GM12878 (cell line): Measurements from ENCODE around the gene UAP1L1. TPM values are rescaled to one million over a fixed set of nuclear protein-coding genes. Genes with fewer than 3 reads are reported as not detected.

Experiments used
- ATAC-seq: fragments of 200-7000 bp; cut with Tn5 transposase; 3 replicates; pipeline ENCODE4 v1.9.1; 2020; ENCODE audit warnings: mild to moderate bottlenecking, moderate library complexity
- BruUV-seq: library from RNA; stranded (reverse); fragments of 400-500 nt; replicated peaks from 2 replicates; lab custom pipeline; 2021; lab: Mats Ljungman, UMichigan
- CTCF ChIA-PET: fragments of 300-600 bp; sonication (Branson Sonifier 250); formaldehyde crosslinking; extraction: SDS; loops from one replicate; lab custom pipeline; 2021; ENCODE audit warnings: inconsistent platforms; lab: Yijun Ruan, JAX
- POLR2A ChIA-PET: fragments of 350-600 bp; formaldehyde crosslinking; extraction: SDS; loops from one replicate; lab custom pipeline; 2021; ENCODE audit warnings: inconsistent platforms; lab: Charles Lee
- RAD21 ChIA-PET: fragments of 300-600 bp; sonication (Branson Sonifier 250); formaldehyde crosslinking; loops from one replicate; lab custom pipeline; 2023; ENCODE audit warnings: antibody characterized with exemption; ENCODE audit not compliant: unreplicated experiment; lab: Charles Lee
- SMC1A ChIA-PET: fragments of 300-600 bp; sonication (Branson Sonifier 250); formaldehyde crosslinking; loops from one replicate; lab custom pipeline; 2023; ENCODE audit not compliant: unreplicated experiment, uncharacterized antibody; lab: Charles Lee
- DNase-seq: peaks from one replicate; pipeline ENCODE4 v3.0.0-alpha.2; 2011; ENCODE audit warnings: low read depth, low spot score
- FAIRE-seq: peaks from 3 replicates; lab custom pipeline; 2011; peaks lifted over from hg19 to GRCh38; lab: Jason Lieb, UNC
- H2AFZ ChIP-seq: 2 replicates; pipeline ENCODE4 v1.6.0; 2011; ENCODE audit warnings: low read depth, low read length, control low read depth; ENCODE audit not compliant: control insufficient read depth
- H3K27ac ChIP-seq: 2 replicates; pipeline ENCODE4 v1.5.1; 2011; ENCODE audit warnings: control low read depth; ENCODE audit not compliant: control insufficient read depth, insufficient read depth
- H3K27me3 ChIP-seq, 2 experiments: replicated peaks in 1 of 2; 2 replicates each; pipeline versions ENCODE4 v1.6.0 to v1.6.1; 2011; ENCODE audit warnings: low read length in 1 of 2; ENCODE audit not compliant: control insufficient read depth in 2 of 2, insufficient read depth in 2 of 2
- H3K36me3 ChIP-seq, 2 experiments: 2 replicates each; pipeline ENCODE4 v1.5.1; 2011; ENCODE audit warnings: low read length in 1 of 2; ENCODE audit not compliant: control insufficient read depth in 2 of 2, insufficient read depth in 2 of 2
- H3K4me1 ChIP-seq: 2 replicates; pipeline ENCODE4 v1.6.1; 2011; ENCODE audit warnings: mild to moderate bottlenecking, low read length, moderate library complexity, mixed read lengths; ENCODE audit not compliant: control insufficient read depth, insufficient read depth
- H3K4me2 ChIP-seq: 2 replicates; pipeline ENCODE4 v1.6.0; 2011; ENCODE audit warnings: control low read depth; ENCODE audit not compliant: control insufficient read depth, insufficient read depth
- H3K4me3 ChIP-seq: fragments of 200-600 bp; sonication (generic); 2 replicates; pipeline ENCODE4 v1.5.1; 2016
- H3K79me2 ChIP-seq: 2 replicates; pipeline ENCODE4 v1.6.0; 2011; ENCODE audit warnings: low read length; ENCODE audit not compliant: control insufficient read depth, insufficient read depth
- H3K9ac ChIP-seq: 2 replicates; pipeline ENCODE4 v1.8.0; 2011; ENCODE audit warnings: low read length, control low read depth, mixed read lengths; ENCODE audit not compliant: control insufficient read depth, insufficient read depth
- H3K9me3 ChIP-seq: replicated peaks from 3 replicates; pipeline ENCODE4 v1.5.1; 2011; ENCODE audit warnings: mild to moderate bottlenecking, low read length; ENCODE audit not compliant: control insufficient read depth, insufficient read depth
- H4K20me1 ChIP-seq: 2 replicates; pipeline ENCODE4 v1.6.0; 2011; ENCODE audit not compliant: control insufficient read depth, insufficient read depth
- BACH1 ChIP-seq: fragments of 450-650 bp; IDR thresholded peaks from 2 replicates; pipeline ENCODE4 v1.6.1; 2017; ENCODE audit warnings: mild to moderate bottlenecking, borderline replicate concordance
- DPF2 ChIP-seq: fragments of 450-650 bp; IDR thresholded peaks from 2 replicates; pipeline ENCODE4 v1.6.1; 2017; ENCODE audit warnings: mild to moderate bottlenecking
- GATAD2B ChIP-seq: fragments of 450-650 bp; conservative IDR thresholded peaks from 2 replicates; pipeline ENCODE4 v1.6.1; 2017; ENCODE audit warnings: low read depth, mild to moderate bottlenecking, moderate library complexity
- KAT2A ChIP-seq: conservative IDR thresholded peaks from 2 replicates; pipeline ENCODE4 v1.6.1; 2011; ENCODE audit warnings: low read depth, low read length; ENCODE audit not compliant: control insufficient read depth
- NR2F1 ChIP-seq: fragments of 450-650 bp; conservative IDR thresholded peaks from 2 replicates; pipeline ENCODE4 v1.6.1; 2017; ENCODE audit warnings: mild to moderate bottlenecking
- ZNF274 ChIP-seq: IDR thresholded peaks from one replicate; pipeline ENCODE4 v1.8.0; 2011; ENCODE audit not compliant: insufficient read length, insufficient read depth
- WGBS: methylation state at CpG from one replicate; pipeline ENCODE4 v1.1.6; 2016; ENCODE audit warnings: low lambda C conversion rate; ENCODE audit not compliant: insufficient replicate concordance, insufficient coverage; ENCODE audit errors: missing lambda C conversion rate; 5-methylcytosine and 5-hydroxymethylcytosine counted together
- in situ Hi-C: fragments of 300-500 bp; cut with MboI; formaldehyde crosslinking; loops from 9 replicates; pipeline ENCODE4 v1.14.3; 2018; ENCODE audit warnings: mixed read lengths
- intact Hi-C: fragments of 100-400 bp; cut with micrococcal nuclease; formaldehyde crosslinking; loops from one replicate; pipeline ENCODE4 v1.14.2; 2022; ENCODE audit not compliant: unreplicated experiment
- polyA plus RNA-seq, 11 experiments: library from polyadenylated mRNA; depleted of rRNA in 4 of 11; unstranded in 6 of 11; stranded (reverse) in 5 of 11; fragments of >200 nt; fragmentation: Nextera tagmentation in 4 of 11; fragmentation: Illumina TruSeq in 1 of 11; extraction: Ambion mirVana in 4 of 11; extraction: Trizol in 1 of 11; gene quantifications; 1 replicate in 1 of 11; 2 replicates in 10 of 11; pipeline versions ENCODE4 v1.2.1 to v1.2.3, GENCODE V29; 2011 to 2016; ENCODE audit warnings: inconsistent platforms in 2 of 11, missing spikeins in 2 of 11, low read depth in 1 of 11
- small RNA-seq: library from RNA; depleted of rRNA; stranded (forward); fragments of <200 nt; gene quantifications from one replicate; pipeline ENCODE3, GENCODE V24; 2014
- total RNA-seq, 4 experiments: library from RNA; depleted of rRNA in 3 of 4; stranded (reverse); fragments of >200 nt in 3 of 4; fragmentation: Illumina TruSeq in 1 of 4; extraction: Trizol in 1 of 4; gene quantifications; 2 replicates each; pipeline versions ENCODE4 v1.2.1 to v1.2.3, GENCODE V29; 2013 to 2021

The UAP1L1 gene
- total and polyA plus RNA-seq, 10 of the 15 experiments (the other 5 are each of a cell fraction or from before 2014, with no cell fraction given), result 0.29 to 15.7 (median 5.8) TPM

DNA sequence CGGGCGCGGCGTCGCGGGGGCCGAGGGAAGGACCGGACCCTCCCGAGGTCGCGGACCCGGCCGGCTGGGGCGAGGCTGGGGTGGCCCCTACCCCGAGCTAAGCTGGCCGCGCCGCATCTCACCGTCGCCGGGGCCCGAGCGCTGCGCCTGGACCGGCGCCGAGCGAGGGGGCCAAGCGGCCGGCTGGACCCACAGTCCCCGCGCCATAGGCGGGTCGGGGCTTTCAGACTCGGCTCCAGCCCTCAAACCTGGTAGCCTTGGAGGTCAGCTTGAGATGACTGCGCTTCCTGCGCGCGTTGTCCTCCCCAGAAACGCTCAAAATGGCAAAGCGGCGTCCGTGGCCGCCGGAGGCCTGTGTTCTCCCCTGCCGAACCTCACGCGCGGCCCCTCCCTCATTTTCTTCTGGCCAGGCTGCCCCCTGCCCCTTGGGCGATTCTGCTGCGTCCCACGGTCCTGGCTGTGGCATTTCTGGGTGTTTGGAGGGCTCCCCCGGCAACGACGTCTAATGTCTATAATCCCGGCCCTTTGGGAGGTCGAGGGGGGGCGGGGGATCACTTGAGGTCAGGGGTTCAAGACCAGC, 52.9 kb downstream of the UAP1L1 start:
- BruUV-seq, result TSS peak; percentile 66
- intact Hi-C loops (no loop called here), in situ Hi-C loops (no loop called here)
- Histone ChIP-seq H3K4me3 (peak overlapping the region; percentile 72), H3K36me3 (no peaks in the 10 kb centered on the region), H3K27ac (peak overlapping the region; percentile 82), H3K4me1 (peaks cover 8% of the 10 kb centered on the region), H2AFZ (peak overlapping the region; percentile 88), H3K79me2 (peaks cover 35% of the 10 kb centered on the region), H3K27me3 (no peaks in the 10 kb centered on the region), H3K9ac (peak overlapping the region; percentile 58), H4K20me1 (no peaks in the 10 kb centered on the region), H3K9me3 (no peaks in the 10 kb centered on the region), H3K4me2 (peak overlapping the region; percentile 92)
- ChIA-PET POLR2A (interaction anchor here (0.6 to 7.7 kb wide), 18 partner anchors 10 to 321 kb away, joined by 3 to 166 read pairs (median 6); partner anchors contain the start of genes LRRC26, MAN1B1, RNF208 and TMEM210), RAD21 (interaction anchor here (1.3 to 3.6 kb wide), 5 partner anchors 21 to 95 kb away, joined by 3 to 54 read pairs (median 7); partner anchors contain the start of genes ANAPC2, CYSRT1 and SSNA1), SMC1A (interaction anchor here (0.7 to 2.8 kb wide), 6 partner anchors 8 to 340 kb away, joined by 3 to 28 read pairs (median 4); no protein-coding TSS in a partner anchor), CTCF (interaction anchor here (0.8 to 4.7 kb wide), 10 partner anchors 8 to 106 kb away, joined by 3 to 20 read pairs (median 4); partner anchors contain the start of genes GRIN1, MAN1B1 and SSNA1)
- TF ChIP-seq KAT2A (no peak), BACH1 (peak; percentile 13; the same call in 1 of the 2 replicates), NR2F1 (peak; percentile 61; the same call in 1 of the 2 replicates), ZNF274 (no peak), GATAD2B (0 out of 2 replicates have a peak, but pooled peaks have one; percentile 9), DPF2 (peak; percentile 58; the same call in 1 of the 2 replicates)
- no peak for DNase-seq
- no peak for FAIRE-seq
- WGBS, result 2% methylated on average over 57 of the region's 58 CpGs
- peak; percentile 37 for ATAC-seq

Small RNAs within 50 kb of the gene (small RNA-seq; reads per million reads assigned to genes)
- gene RF00153, result not detected

Other genes starting within 250 kb of the UAP1L1 start
Only the 7 nearest of the 36 such genes appear.
- gene ABCA2, start 49.3 kb upstream of the UAP1L1 start, total RNA-seq (2014; rRNA removed), result 0.93 and 1.2 TPM in 2 replicates
- 0.13 and 0.46 TPM in 2 replicates for gene ABCA2, start 49.3 kb upstream of the UAP1L1 start, total RNA-seq (2014; rRNA removed; fragmentation: Illumina TruSeq; extraction: Trizol)
- 1.8 and 2.6 TPM in 2 replicates for gene ABCA2, start 49.3 kb upstream of the UAP1L1 start, total RNA-seq (2021)
- gene ABCA2, start 49.3 kb upstream of the UAP1L1 start, polyA plus RNA-seq (2011; rRNA removed), result 1.2 and 2.3 TPM in 2 replicates
- 0.08 and 0.34 TPM in 2 replicates for gene ABCA2, start 49.3 kb upstream of the UAP1L1 start, polyA plus RNA-seq (2014; fragmentation: Illumina TruSeq; extraction: Trizol)
- not detected for gene ABCA2, start 49.3 kb upstream of the UAP1L1 start, polyA plus RNA-seq (2014; fragmentation: Nextera tagmentation; extraction: Ambion mirVana)
- gene ABCA2, start 49.3 kb upstream of the UAP1L1 start, polyA plus RNA-seq (2014; rRNA removed), result 1.1 and 2.7 TPM in 2 replicates
- under 1 TPM; 0.25 to 0.35 TPM for gene ABCA2, start 49.3 kb upstream of the UAP1L1 start, polyA plus RNA-seq (2016; fragmentation: Nextera tagmentation; extraction: Ambion mirVana)
- 0.16 and 0.17 TPM in 2 replicates for gene FUT7, start 45.4 kb upstream of the UAP1L1 start, total RNA-seq (2014; rRNA removed)
- 0.04 and 0.05 TPM in 2 replicates for gene FUT7, start 45.4 kb upstream of the UAP1L1 start, total RNA-seq (2014; rRNA removed; fragmentation: Illumina TruSeq; extraction: Trizol)
- 0.13 and 0.16 TPM in 2 replicates for gene FUT7, start 45.4 kb upstream of the UAP1L1 start, total RNA-seq (2021)
- 0.12 and 0.23 TPM in 2 replicates for gene FUT7, start 45.4 kb upstream of the UAP1L1 start, polyA plus RNA-seq (2011; rRNA removed)
- gene FUT7, start 45.4 kb upstream of the UAP1L1 start, polyA plus RNA-seq (2014; fragmentation: Illumina TruSeq; extraction: Trizol), result 0.04 TPM in 1 of 2 replicates, not detected in the other
- not detected for gene FUT7, start 45.4 kb upstream of the UAP1L1 start, polyA plus RNA-seq (2014; fragmentation: Nextera tagmentation; extraction: Ambion mirVana)
- 0.25 and 0.29 TPM in 2 replicates for gene FUT7, start 45.4 kb upstream of the UAP1L1 start, polyA plus RNA-seq (2014; rRNA removed)
- under 1 TPM; 0.32 to 0.62 TPM for gene FUT7, start 45.4 kb upstream of the UAP1L1 start, polyA plus RNA-seq (2016; fragmentation: Nextera tagmentation; extraction: Ambion mirVana)
- gene NPDC1, start 31.3 kb upstream of the UAP1L1 start, total RNA-seq (2014; rRNA removed), result 0.11 and 1.2 TPM in 2 replicates
- 0.13 TPM in 1 of 2 replicates, not detected in the other for gene NPDC1, start 31.3 kb upstream of the UAP1L1 start, total RNA-seq (2014; rRNA removed; fragmentation: Illumina TruSeq; extraction: Trizol)
- gene NPDC1, start 31.3 kb upstream of the UAP1L1 start, total RNA-seq (2021), result 0.64 and 1.5 TPM in 2 replicates
- 0.14 and 0.19 TPM in 2 replicates for gene NPDC1, start 31.3 kb upstream of the UAP1L1 start, polyA plus RNA-seq (2011; rRNA removed)
- 0.04 TPM in 1 of 2 replicates, not detected in the other for gene NPDC1, start 31.3 kb upstream of the UAP1L1 start, polyA plus RNA-seq (2014; fragmentation: Illumina TruSeq; extraction: Trizol)
- not detected for gene NPDC1, start 31.3 kb upstream of the UAP1L1 start, polyA plus RNA-seq (2014; fragmentation: Nextera tagmentation; extraction: Ambion mirVana)
- 0.42 and 0.58 TPM in 2 replicates for gene NPDC1, start 31.3 kb upstream of the UAP1L1 start, polyA plus RNA-seq (2014; rRNA removed)
- 1 to 10 TPM; 1.1 to 1.7 TPM for gene NPDC1, start 31.3 kb upstream of the UAP1L1 start, polyA plus RNA-seq (2016; fragmentation: Nextera tagmentation; extraction: Ambion mirVana)
- gene ENTPD2, start 23.5 kb upstream of the UAP1L1 start, total RNA-seq (2014; rRNA removed), result 0.05 and 0.40 TPM in 2 replicates
- not detected in 2 replicates for gene ENTPD2, start 23.5 kb upstream of the UAP1L1 start, total RNA-seq (2014; rRNA removed; fragmentation: Illumina TruSeq; extraction: Trizol)
- 1.4 and 2.0 TPM in 2 replicates for gene ENTPD2, start 23.5 kb upstream of the UAP1L1 start, total RNA-seq (2021)
- gene ENTPD2, start 23.5 kb upstream of the UAP1L1 start, polyA plus RNA-seq (2011; rRNA removed), result 0.19 TPM in 1 of 2 replicates, not detected in the other
- 0.18 TPM in 1 of 2 replicates, not detected in the other for gene ENTPD2, start 23.5 kb upstream of the UAP1L1 start, polyA plus RNA-seq (2014; fragmentation: Illumina TruSeq; extraction: Trizol)
- gene ENTPD2, start 23.5 kb upstream of the UAP1L1 start, polyA plus RNA-seq (2014; fragmentation: Nextera tagmentation; extraction: Ambion mirVana), result under 1 TPM in 1 of 2 experiments, not detected in 1; 0.15 TPM
- 0.91 and 1.2 TPM in 2 replicates for gene ENTPD2, start 23.5 kb upstream of the UAP1L1 start, polyA plus RNA-seq (2014; rRNA removed)
- gene ENTPD2, start 23.5 kb upstream of the UAP1L1 start, polyA plus RNA-seq (2016; fragmentation: Nextera tagmentation; extraction: Ambion mirVana), result 1 to 10 TPM; 1.5 to 1.8 TPM
- 29.3 and 35.2 TPM in 2 replicates for gene SAPCD2, start 7.0 kb upstream of the UAP1L1 start, total RNA-seq (2014; rRNA removed)
- gene SAPCD2, start 7.0 kb upstream of the UAP1L1 start, total RNA-seq (2014; rRNA removed; fragmentation: Illumina TruSeq; extraction: Trizol), result 8.2 and 10.7 TPM in 2 replicates
- gene SAPCD2, start 7.0 kb upstream of the UAP1L1 start, total RNA-seq (2021), result 30.0 and 32.5 TPM in 2 replicates
- gene SAPCD2, start 7.0 kb upstream of the UAP1L1 start, polyA plus RNA-seq (2011; rRNA removed), result 3.7 and 6.7 TPM in 2 replicates
- gene SAPCD2, start 7.0 kb upstream of the UAP1L1 start, polyA plus RNA-seq (2014; fragmentation: Illumina TruSeq; extraction: Trizol), result 2.4 and 6.2 TPM in 2 replicates
- 1 to 10 TPM; 1.6 to 2.0 TPM for gene SAPCD2, start 7.0 kb upstream of the UAP1L1 start, polyA plus RNA-seq (2014; fragmentation: Nextera tagmentation; extraction: Ambion mirVana)
- 26.6 and 30.9 TPM in 2 replicates for gene SAPCD2, start 7.0 kb upstream of the UAP1L1 start, polyA plus RNA-seq (2014; rRNA removed)
- 1 to 10 TPM; 3.3 to 7.7 TPM for gene SAPCD2, start 7.0 kb upstream of the UAP1L1 start, polyA plus RNA-seq (2016; fragmentation: Nextera tagmentation; extraction: Ambion mirVana)
- gene MAN1B1, start 9.5 kb downstream of the UAP1L1 start, total RNA-seq (2014; rRNA removed), result 27.2 and 34.1 TPM in 2 replicates
- 16.3 and 21.4 TPM in 2 replicates for gene MAN1B1, start 9.5 kb downstream of the UAP1L1 start, total RNA-seq (2014; rRNA removed; fragmentation: Illumina TruSeq; extraction: Trizol)
- gene MAN1B1, start 9.5 kb downstream of the UAP1L1 start, total RNA-seq (2021), result 27.1 and 33.3 TPM in 2 replicates
- 23.7 and 31.2 TPM in 2 replicates for gene MAN1B1, start 9.5 kb downstream of the UAP1L1 start, polyA plus RNA-seq (2011; rRNA removed)
- 14.8 and 23.5 TPM in 2 replicates for gene MAN1B1, start 9.5 kb downstream of the UAP1L1 start, polyA plus RNA-seq (2014; fragmentation: Illumina TruSeq; extraction: Trizol)
- 1 to 10 TPM in 1 of 2 experiments, under 1 TPM in 1; 0.71 to 2.0 TPM for gene MAN1B1, start 9.5 kb downstream of the UAP1L1 start, polyA plus RNA-seq (2014; fragmentation: Nextera tagmentation; extraction: Ambion mirVana)
- gene MAN1B1, start 9.5 kb downstream of the UAP1L1 start, polyA plus RNA-seq (2014; rRNA removed), result 23.4 and 28.4 TPM in 2 replicates
- gene MAN1B1, start 9.5 kb downstream of the UAP1L1 start, polyA plus RNA-seq (2016; fragmentation: Nextera tagmentation; extraction: Ambion mirVana), result 10 to 100 TPM; 21.9 to 22.1 TPM
- 164 and 177 TPM in 2 replicates for gene DPP7, start 37.2 kb downstream of the UAP1L1 start, total RNA-seq (2014; rRNA removed)
- 64.3 and 71.9 TPM in 2 replicates for gene DPP7, start 37.2 kb downstream of the UAP1L1 start, total RNA-seq (2014; rRNA removed; fragmentation: Illumina TruSeq; extraction: Trizol)
- 227 and 245 TPM in 2 replicates for gene DPP7, start 37.2 kb downstream of the UAP1L1 start, total RNA-seq (2021)
- 35.2 and 84.8 TPM in 2 replicates for gene DPP7, start 37.2 kb downstream of the UAP1L1 start, polyA plus RNA-seq (2011; rRNA removed)
- 9.2 and 24.8 TPM in 2 replicates for gene DPP7, start 37.2 kb downstream of the UAP1L1 start, polyA plus RNA-seq (2014; fragmentation: Illumina TruSeq; extraction: Trizol)
- 10 to 100 TPM in 1 of 2 experiments, under 1 TPM in 1; 0.68 to 10.0 TPM for gene DPP7, start 37.2 kb downstream of the UAP1L1 start, polyA plus RNA-seq (2014; fragmentation: Nextera tagmentation; extraction: Ambion mirVana)
- gene DPP7, start 37.2 kb downstream of the UAP1L1 start, polyA plus RNA-seq (2014; rRNA removed), result 225 and 260 TPM in 2 replicates
- 100 to 1,000 TPM; 128 to 150 TPM for gene DPP7, start 37.2 kb downstream of the UAP1L1 start, polyA plus RNA-seq (2016; fragmentation: Nextera tagmentation; extraction: Ambion mirVana)